Smooth muscle cell (in vitro differentiated cells): ENCODE results near the gene FAIM2. TPM values are rescaled to one million over a fixed set of nuclear protein-coding genes. Genes with fewer than 3 reads are reported as not detected.
"Not testable (repeated sequence)": the region's sequence is repeated elsewhere in the genome, so short reads cannot be mapped to it uniquely, and the experiment has no call there.

Experiments
- DNase-seq: peaks from one replicate; lab custom pipeline; 2025; ENCODE audit not compliant: unreplicated experiment; lab: John Stamatoyannopoulos, UW
- H2AFZ ChIP-seq: fragments of 200-600 bp; sonication (generic); 2 replicates; pipeline ENCODE4 v1.6.0; 2016; ENCODE audit warnings: antibody characterized with exemption, low read depth, mild to moderate bottlenecking
- H3F3A ChIP-seq: fragments of 200-600 bp; sonication (generic); 2 replicates; pipeline ENCODE4 v1.6.0; 2017; ENCODE audit warnings: antibody characterized with exemption, low read depth
- H3K27ac ChIP-seq: fragments of 200-600 bp; sonication (generic); 2 replicates; pipeline ENCODE4 v1.5.1; 2016; ENCODE audit warnings: low read depth, mild to moderate bottlenecking
- H3K27me3 ChIP-seq: fragments of 200-600 bp; sonication (generic); 2 replicates; pipeline ENCODE4 v1.6.1; 2016; ENCODE audit warnings: low read depth, mild to moderate bottlenecking
- H3K36me3 ChIP-seq: fragments of 200-600 bp; sonication (generic); 2 replicates; pipeline ENCODE4 v1.5.1; 2016; ENCODE audit warnings: low read depth
- H3K4me1 ChIP-seq: fragments of 200-600 bp; sonication (generic); 2 replicates; pipeline ENCODE4 v1.5.1; 2016; ENCODE audit warnings: low read depth
- H3K4me2 ChIP-seq: fragments of 200-600 bp; sonication (generic); 2 replicates; pipeline ENCODE4 v1.6.0; 2016; ENCODE audit warnings: mild to moderate bottlenecking
- H3K4me3 ChIP-seq: fragments of 200-600 bp; sonication (generic); 2 replicates; pipeline ENCODE4 v1.5.1; 2016; ENCODE audit warnings: mild to moderate bottlenecking
- H3K79me2 ChIP-seq: fragments of 200-600 bp; sonication (generic); 2 replicates; pipeline ENCODE4 v1.6.0; 2016; ENCODE audit warnings: low read depth, mild to moderate bottlenecking
- H3K9ac ChIP-seq: fragments of 200-600 bp; sonication (generic); 2 replicates; pipeline ENCODE4 v1.6.0; 2016; ENCODE audit warnings: low read depth
- H3K9me3 ChIP-seq: fragments of 200-600 bp; sonication (generic); replicated peaks from 2 replicates; pipeline ENCODE4 v1.5.1; 2016; ENCODE audit warnings: low read depth
- H4K20me1 ChIP-seq: fragments of 200-600 bp; sonication (generic); 2 replicates; pipeline ENCODE4 v1.6.0; 2016; ENCODE audit warnings: low read depth
- CTCF ChIP-seq: fragments of 200-600 bp; sonication (generic); IDR thresholded peaks from 2 replicates; pipeline ENCODE4 v1.5.1; 2017; ENCODE audit warnings: borderline replicate concordance, mild to moderate bottlenecking, antibody characterized with exemption; ENCODE audit not compliant: insufficient read depth, poor library complexity, severe bottlenecking
- WGBS: methylation state at CpG from one replicate; pipeline ENCODE4 v1.1.7; 2016; ENCODE audit warnings: low lambda C conversion rate; 5-methylcytosine and 5-hydroxymethylcytosine counted together
- polyA plus RNA-seq: library from polyadenylated mRNA; unstranded; fragments of >200 nt; fragmentation: Nextera tagmentation; extraction: Ambion mirVana; gene quantifications from 2 replicates; pipeline ENCODE4 v1.2.1, GENCODE V29; 2016
- total RNA-seq: library from RNA; depleted of rRNA; stranded (reverse); fragments of >200 nt; gene quantifications from 2 replicates; pipeline ENCODE4 v1.2.3, GENCODE V29; 2014

FAIM2 gene
- total and polyA plus RNA-seq, 2 experiments from 2014 or later = 0.67 to 1.2 TPM

- Histone ChIP-seq H3K79me2 (no peaks in the 10 kb centered on the region), H3K4me3 (no peak overlapping the region), H4K20me1 (no peaks in the 10 kb centered on the region), H3K36me3 (no peaks in the 10 kb centered on the region), H3K9me3 (no peaks in the 10 kb centered on the region), H3K27me3 (no peaks in the 10 kb centered on the region), H3K9ac (no peak overlapping the region), H3K27ac (no peak overlapping the region), H3F3A (peaks cover 14% of the 10 kb centered on the region), H3K4me2 (no peak overlapping the region), H3K4me1 (no peaks in the 10 kb centered on the region), H2AFZ (no peak overlapping the region)
- no peak for TF ChIP-seq CTCF
- DNase-seq = no peak
- 84% methylated on average over 13 of the region's 13 CpGs for WGBS
Measured at GRCh38 chr12:49865109-49865781, 38.5 kb downstream of the FAIM2 start.

- no peaks in the 10 kb centered on the region for H3K4me1 ChIP-seq
- 82% methylated on average over 2 of the region's 2 CpGs for WGBS
- H3K27ac ChIP-seq = no peak overlapping the region
- no peaks in the 10 kb centered on the region for H3K79me2 ChIP-seq
- no peak overlapping the region for H3K9ac ChIP-seq
- TF ChIP-seq CTCF = no peak
- H3K4me3 ChIP-seq = no peak overlapping the region
- no peaks in the 10 kb centered on the region for H3K9me3 ChIP-seq
- DNase-seq = no peak
- H3K4me2 ChIP-seq = no peak overlapping the region
- no peaks in the 10 kb centered on the region for H3K36me3 ChIP-seq
- peaks cover 10% of the 10 kb centered on the region for H3F3A ChIP-seq
- H2AFZ ChIP-seq = no peak overlapping the region
- no peaks in the 10 kb centered on the region for H4K20me1 ChIP-seq
- no peaks in the 10 kb centered on the region for H3K27me3 ChIP-seq
Measured at GRCh38 chr12:49864798-49865090, 39.0 kb downstream of the FAIM2 start.

- Histone ChIP-seq H3K36me3 (no peaks in the 10 kb centered on the region), H4K20me1 (no peaks in the 10 kb centered on the region), H3K27me3 (no peaks in the 10 kb centered on the region), H3K4me2 (peak overlapping the region; percentile 12), H3K9ac (no peak overlapping the region), H3F3A (peaks cover 9% of the 10 kb centered on the region), H3K4me1 (no peaks in the 10 kb centered on the region), H3K79me2 (no peaks in the 10 kb centered on the region), H3K9me3 (no peaks in the 10 kb centered on the region), H3K27ac (no peak overlapping the region), H3K4me3 (no peak overlapping the region), H2AFZ (no peak overlapping the region)
- DNase-seq = no peak
- no peak for TF ChIP-seq CTCF
- 75% methylated on average over 17 of the region's 17 CpGs for WGBS
Measured at GRCh38 chr12:49863946-49864797, 39.5 kb downstream of the FAIM2 start.

GRCh38 chr12:49860921-49861320 is 42.8 kb downstream of the FAIM2 start:
- H3K4me3 ChIP-seq, H3K27me3 ChIP-seq, H2AFZ ChIP-seq, H3K36me3 ChIP-seq, H3K4me1 ChIP-seq, H3F3A ChIP-seq, H4K20me1 ChIP-seq, H3K9ac ChIP-seq, DNase-seq, H3K4me2 ChIP-seq, H3K27ac ChIP-seq, H3K79me2 ChIP-seq, H3K9me3 ChIP-seq: not testable (repeated sequence)
- 84% methylated on average over 5 of the region's 31 CpGs for WGBS

GRCh38 chr12:49855890-49856289 is 47.8 kb downstream of the FAIM2 start:
- H3K4me1 ChIP-seq, H3K79me2 ChIP-seq, H2AFZ ChIP-seq, H3K9me3 ChIP-seq, H4K20me1 ChIP-seq, H3K27ac ChIP-seq, DNase-seq, H3K4me3 ChIP-seq, H3F3A ChIP-seq, H3K4me2 ChIP-seq, H3K9ac ChIP-seq, H3K36me3 ChIP-seq: not testable (repeated sequence)
- peaks cover 29% of the 10 kb centered on the region for H3K27me3 ChIP-seq
- 86% methylated on average over 4 of the region's 4 CpGs for WGBS
